Measurements from ENCODE around the gene STH.
"Not testable (repeated sequence)": the region's sequence is repeated elsewhere in the genome, so short reads cannot be mapped to it uniquely, and the experiment has no call there.

The STH gene

DNA sequence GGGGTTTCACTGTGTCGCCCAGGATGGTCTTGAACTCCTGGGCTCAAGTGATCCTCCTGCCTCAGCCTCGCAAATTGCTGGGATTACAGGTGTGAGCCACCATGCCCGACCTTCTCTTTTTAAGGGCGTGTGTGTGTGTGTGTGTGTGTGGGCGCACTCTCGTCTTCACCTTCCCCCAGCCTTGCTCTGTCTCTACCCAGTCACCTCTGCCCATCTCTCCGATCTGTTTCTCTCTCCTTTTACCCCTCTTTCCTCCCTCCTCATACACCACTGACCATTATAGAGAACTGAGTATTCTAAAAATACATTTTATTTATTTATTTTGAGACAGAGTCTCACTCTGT is 3.9 kb downstream of the STH start:
- DNase-seq (ENCODE audit: extremely low spot score) = no peak
- CTCF ChIA-PET = interaction anchor here (0.6 to 5.5 kb wide), 19 partner anchors 9 to 284 kb away, joined by 3 to 47 read pairs (median 6); partner anchors contain the start of gene KANSL1
- POLR2A ChIA-PET = no interaction called here
- TF ChIP-seq, protein P1, sequence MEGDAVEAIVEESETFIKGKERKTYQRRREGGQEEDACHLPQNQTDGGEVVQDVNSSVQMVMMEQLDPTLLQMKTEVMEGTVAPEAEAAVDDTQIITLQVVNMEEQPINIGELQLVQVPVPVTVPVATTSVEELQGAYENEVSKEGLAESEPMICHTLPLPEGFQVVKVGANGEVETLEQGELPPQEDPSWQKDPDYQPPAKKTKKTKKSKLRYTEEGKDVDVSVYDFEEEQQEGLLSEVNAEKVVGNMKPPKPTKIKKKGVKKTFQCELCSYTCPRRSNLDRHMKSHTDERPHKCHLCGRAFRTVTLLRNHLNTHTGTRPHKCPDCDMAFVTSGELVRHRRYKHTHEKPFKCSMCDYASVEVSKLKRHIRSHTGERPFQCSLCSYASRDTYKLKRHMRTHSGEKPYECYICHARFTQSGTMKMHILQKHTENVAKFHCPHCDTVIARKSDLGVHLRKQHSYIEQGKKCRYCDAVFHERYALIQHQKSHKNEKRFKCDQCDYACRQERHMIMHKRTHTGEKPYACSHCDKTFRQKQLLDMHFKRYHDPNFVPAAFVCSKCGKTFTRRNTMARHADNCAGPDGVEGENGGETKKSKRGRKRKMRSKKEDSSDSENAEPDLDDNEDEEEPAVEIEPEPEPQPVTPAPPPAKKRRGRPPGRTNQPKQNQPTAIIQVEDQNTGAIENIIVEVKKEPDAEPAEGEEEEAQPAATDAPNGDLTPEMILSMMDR (IDR thresholded peaks at IDR 0.05; ENCODE audit: control extremely low read depth, extremely low read depth, low read depth, missing control alignments) = no peak

DNA sequence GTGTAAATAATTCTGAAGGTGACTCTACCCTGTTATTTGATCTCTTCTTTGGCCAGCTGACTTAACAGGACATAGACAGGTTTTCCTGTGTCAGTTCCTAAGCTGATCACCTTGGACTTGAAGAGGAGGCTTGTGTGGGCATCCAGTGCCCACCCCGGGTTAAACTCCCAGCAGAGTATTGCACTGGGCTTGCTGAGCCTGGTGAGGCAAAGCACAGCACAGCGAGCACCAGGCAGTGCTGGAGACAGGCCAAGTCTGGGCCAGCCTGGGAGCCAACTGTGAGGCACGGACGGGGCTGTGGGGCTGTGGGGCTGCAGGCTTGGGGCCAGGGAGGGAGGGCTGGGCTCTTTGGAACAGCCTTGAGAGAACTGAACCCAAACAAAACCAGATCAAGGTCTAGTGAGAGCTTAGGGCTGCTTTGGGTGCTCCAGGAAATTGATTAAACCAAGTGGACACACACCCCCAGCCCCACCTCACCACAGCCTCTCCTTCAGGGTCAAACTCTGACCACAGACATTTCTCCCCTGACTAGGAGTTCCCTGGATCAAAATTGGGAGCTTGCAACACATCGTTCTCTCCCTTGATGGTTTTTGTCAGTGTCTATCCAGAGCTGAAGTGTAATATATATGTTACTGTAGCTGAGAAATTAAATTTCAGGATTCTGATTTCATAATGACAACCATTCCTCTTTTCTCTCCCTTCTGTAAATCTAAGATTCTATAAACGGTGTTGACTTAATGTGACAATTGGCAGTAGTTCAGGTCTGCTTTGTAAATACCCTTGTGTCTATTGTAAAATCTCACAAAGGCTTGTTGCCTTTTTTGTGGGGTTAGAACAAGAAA is 5.1 kb downstream of the STH start:
- ChIA-PET POLR2A (no interaction called here), CTCF (interaction anchor here (1.0 to 5.5 kb wide), 13 partner anchors 7 to 282 kb away, joined by 3 to 47 read pairs (median 9); partner anchors contain the start of gene KANSL1)
- TF ChIP-seq, protein P1 (IDR thresholded peaks at IDR 0.05; ENCODE audit: control extremely low read depth, extremely low read depth, low read depth, missing control alignments) = no peak
- no peak for DNase-seq (ENCODE audit: extremely low spot score)

DNA sequence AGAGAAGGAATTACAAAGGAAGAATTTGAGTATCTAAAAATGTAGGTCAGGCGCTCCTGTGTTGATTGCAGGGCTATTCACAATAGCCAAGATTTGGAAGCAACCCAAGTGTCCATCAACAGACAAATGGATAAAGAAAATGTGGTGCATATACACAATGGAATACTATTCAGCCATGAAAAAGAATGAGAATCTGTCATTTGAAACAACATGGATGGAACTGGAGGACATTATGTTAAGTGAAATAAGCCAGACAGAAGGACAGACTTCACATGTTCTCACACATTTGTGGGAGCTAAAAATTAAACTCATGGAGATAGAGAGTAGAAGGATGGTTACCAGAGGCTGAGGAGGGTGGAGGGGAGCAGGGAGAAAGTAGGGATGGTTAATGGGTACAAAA is 7.0 kb downstream of the STH start:
- POLR2A ChIA-PET; DNase-seq (ENCODE audit: extremely low spot score); CTCF ChIA-PET: not testable (repeated sequence)

DNA sequence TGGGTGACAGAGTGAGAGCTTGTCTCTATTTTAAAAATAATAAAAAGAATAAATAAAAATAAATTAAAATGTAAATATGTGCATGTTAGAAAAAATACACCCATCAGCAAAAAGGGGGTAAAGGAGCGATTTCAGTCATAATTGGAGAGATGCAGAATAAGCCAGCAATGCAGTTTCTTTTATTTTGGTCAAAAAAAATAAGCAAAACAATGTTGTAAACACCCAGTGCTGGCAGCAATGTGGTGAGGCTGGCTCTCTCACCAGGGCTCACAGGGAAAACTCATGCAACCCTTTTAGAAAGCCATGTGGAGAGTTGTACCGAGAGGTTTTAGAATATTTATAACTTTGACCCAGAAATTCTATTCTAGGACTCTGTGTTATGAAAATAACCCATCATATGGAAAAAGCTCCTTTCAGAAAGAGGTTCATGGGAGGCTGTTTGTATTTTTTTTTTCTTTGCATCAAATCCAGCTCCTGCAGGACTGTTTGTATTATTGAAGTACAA is 8.5 kb downstream of the STH start:
- no peak for DNase-seq (ENCODE audit: extremely low spot score)
- TF ChIP-seq, protein P1 (IDR thresholded peaks at IDR 0.05; ENCODE audit: control extremely low read depth, extremely low read depth, low read depth, missing control alignments) = no peak
- ChIA-PET CTCF (interaction anchor here (1.1 to 1.5 kb wide), 2 partner anchors 37 to 179 kb away, joined by 3 read pairs; no protein-coding TSS in a partner anchor), POLR2A (no interaction called here)

DNA sequence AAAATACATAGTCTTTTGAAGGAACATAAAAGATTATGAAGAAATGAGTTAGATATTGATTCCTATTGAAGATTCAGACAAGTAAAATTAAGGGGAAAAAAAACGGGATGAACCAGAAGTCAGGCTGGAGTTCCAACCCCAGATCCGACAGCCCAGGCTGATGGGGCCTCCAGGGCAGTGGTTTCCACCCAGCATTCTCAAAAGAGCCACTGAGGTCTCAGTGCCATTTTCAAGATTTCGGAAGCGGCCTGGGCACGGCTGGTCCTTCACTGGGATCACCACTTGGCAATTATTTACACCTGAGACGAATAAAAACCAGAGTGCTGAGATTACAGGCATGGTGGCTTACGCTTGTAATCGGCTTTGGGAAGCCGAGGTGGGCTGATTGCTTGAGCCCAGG is 9.5 kb downstream of the STH start:
- ChIA-PET POLR2A (no interaction called here), CTCF (no interaction called here)
- DNase-seq (ENCODE audit: extremely low spot score) = no peak
- TF ChIP-seq, protein P1 (IDR thresholded peaks at IDR 0.05; ENCODE audit: control extremely low read depth, extremely low read depth, low read depth, missing control alignments) = no peak

DNA sequence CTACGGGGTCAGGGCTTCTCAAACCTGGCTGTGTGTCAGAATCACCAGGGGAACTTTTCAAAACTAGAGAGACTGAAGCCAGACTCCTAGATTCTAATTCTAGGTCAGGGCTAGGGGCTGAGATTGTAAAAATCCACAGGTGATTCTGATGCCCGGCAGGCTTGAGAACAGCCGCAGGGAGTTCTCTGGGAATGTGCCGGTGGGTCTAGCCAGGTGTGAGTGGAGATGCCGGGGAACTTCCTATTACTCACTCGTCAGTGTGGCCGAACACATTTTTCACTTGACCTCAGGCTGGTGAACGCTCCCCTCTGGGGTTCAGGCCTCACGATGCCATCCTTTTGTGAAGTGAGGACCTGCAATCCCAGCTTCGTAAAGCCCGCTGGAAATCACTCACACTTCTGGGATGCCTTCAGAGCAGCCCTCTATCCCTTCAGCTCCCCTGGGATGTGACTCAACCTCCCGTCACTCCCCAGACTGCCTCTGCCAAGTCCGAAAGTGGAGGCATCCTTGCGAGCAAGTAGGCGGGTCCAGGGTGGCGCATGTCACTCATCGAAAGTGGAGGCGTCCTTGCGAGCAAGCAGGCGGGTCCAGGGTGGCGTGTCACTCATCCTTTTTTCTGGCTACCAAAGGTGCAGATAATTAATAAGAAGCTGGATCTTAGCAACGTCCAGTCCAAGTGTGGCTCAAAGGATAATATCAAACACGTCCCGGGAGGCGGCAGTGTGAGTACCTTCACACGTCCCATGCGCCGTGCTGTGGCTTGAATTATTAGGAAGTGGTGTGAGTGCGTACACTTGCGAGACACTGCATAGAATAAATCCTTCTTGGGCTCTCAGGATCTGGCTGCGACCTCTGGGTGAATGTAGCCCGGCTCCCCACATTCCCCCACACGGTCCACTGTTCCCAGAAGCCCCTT is 10.9 kb downstream of the STH start:
- CTCF ChIA-PET = interaction anchor here (1.1 kb wide), 1 partner anchor 8 kb away, joined by 4 read pairs; no protein-coding TSS in a partner anchor
- POLR2A ChIA-PET = no interaction called here
- TF ChIP-seq, protein P1 (IDR thresholded peaks at IDR 0.05; ENCODE audit: control extremely low read depth, extremely low read depth, low read depth, missing control alignments) = no peak
- DNase-seq (ENCODE audit: extremely low spot score) = no peak
